ENCODE measurements around the gene OTUD4.

DNA sequence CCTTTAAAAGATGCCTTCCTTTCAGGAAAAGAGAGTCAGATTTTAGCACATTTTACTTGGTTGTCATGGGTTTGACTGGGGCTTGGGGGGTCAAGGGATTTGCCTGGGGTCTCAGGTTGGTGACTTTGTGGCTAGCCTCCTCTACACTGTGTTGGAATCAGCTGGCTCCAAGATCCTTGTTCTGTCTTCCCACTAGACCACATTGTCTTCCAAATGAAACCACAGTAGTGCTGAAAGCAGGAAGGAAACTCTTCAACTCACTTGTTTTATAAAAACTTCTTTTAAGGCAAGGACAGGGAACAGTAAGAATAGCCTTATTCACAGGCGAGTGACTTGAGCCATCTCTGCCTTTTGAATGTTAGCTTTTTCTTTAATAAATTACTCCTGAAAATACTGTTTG, 37.0 kb upstream of the OTUD4 start:
- TF ChIP-seq, protein P1, sequence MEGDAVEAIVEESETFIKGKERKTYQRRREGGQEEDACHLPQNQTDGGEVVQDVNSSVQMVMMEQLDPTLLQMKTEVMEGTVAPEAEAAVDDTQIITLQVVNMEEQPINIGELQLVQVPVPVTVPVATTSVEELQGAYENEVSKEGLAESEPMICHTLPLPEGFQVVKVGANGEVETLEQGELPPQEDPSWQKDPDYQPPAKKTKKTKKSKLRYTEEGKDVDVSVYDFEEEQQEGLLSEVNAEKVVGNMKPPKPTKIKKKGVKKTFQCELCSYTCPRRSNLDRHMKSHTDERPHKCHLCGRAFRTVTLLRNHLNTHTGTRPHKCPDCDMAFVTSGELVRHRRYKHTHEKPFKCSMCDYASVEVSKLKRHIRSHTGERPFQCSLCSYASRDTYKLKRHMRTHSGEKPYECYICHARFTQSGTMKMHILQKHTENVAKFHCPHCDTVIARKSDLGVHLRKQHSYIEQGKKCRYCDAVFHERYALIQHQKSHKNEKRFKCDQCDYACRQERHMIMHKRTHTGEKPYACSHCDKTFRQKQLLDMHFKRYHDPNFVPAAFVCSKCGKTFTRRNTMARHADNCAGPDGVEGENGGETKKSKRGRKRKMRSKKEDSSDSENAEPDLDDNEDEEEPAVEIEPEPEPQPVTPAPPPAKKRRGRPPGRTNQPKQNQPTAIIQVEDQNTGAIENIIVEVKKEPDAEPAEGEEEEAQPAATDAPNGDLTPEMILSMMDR (IDR thresholded peaks at IDR 0.05): no peak
- no peak for TF ChIP-seq POLR2AphosphoS5 (IDR thresholded peaks at IDR 0.05)
- TF ChIP-seq POLR2A (IDR thresholded peaks at IDR 0.05): no peak
